Epithelial cell of esophagus (primary cell): ENCODE results near the gene CDK13.

ENCODE experiments used
- DNase-seq: peaks from one replicate; pipeline ENCODE4 v3.0.0; 2010; ENCODE audit warnings: low read depth
- H3K4me3 ChIP-seq: 2 replicates; pipeline ENCODE4 v1.5.1; 2011; ENCODE audit warnings: mild to moderate bottlenecking, low read length, control low read depth
- TF ChIP-seq, protein P1 (sequence below): IDR thresholded peaks from 2 replicates; pipeline ENCODE4 v1.5.1; 2011; ENCODE audit warnings: low read depth, mild to moderate bottlenecking, low read length, control low read depth, inconsistent platforms; ENCODE audit not compliant: insufficient read depth; ENCODE audit errors: missing control alignments

Gene CDK13

GRCh38 chr7:39985398-39985918, 35.4 kb downstream of the CDK13 start:
- no peak for DNase-seq
- TF ChIP-seq, protein P1, sequence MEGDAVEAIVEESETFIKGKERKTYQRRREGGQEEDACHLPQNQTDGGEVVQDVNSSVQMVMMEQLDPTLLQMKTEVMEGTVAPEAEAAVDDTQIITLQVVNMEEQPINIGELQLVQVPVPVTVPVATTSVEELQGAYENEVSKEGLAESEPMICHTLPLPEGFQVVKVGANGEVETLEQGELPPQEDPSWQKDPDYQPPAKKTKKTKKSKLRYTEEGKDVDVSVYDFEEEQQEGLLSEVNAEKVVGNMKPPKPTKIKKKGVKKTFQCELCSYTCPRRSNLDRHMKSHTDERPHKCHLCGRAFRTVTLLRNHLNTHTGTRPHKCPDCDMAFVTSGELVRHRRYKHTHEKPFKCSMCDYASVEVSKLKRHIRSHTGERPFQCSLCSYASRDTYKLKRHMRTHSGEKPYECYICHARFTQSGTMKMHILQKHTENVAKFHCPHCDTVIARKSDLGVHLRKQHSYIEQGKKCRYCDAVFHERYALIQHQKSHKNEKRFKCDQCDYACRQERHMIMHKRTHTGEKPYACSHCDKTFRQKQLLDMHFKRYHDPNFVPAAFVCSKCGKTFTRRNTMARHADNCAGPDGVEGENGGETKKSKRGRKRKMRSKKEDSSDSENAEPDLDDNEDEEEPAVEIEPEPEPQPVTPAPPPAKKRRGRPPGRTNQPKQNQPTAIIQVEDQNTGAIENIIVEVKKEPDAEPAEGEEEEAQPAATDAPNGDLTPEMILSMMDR: no peak
- H3K4me3 ChIP-seq: no peak overlapping the region

DNA sequence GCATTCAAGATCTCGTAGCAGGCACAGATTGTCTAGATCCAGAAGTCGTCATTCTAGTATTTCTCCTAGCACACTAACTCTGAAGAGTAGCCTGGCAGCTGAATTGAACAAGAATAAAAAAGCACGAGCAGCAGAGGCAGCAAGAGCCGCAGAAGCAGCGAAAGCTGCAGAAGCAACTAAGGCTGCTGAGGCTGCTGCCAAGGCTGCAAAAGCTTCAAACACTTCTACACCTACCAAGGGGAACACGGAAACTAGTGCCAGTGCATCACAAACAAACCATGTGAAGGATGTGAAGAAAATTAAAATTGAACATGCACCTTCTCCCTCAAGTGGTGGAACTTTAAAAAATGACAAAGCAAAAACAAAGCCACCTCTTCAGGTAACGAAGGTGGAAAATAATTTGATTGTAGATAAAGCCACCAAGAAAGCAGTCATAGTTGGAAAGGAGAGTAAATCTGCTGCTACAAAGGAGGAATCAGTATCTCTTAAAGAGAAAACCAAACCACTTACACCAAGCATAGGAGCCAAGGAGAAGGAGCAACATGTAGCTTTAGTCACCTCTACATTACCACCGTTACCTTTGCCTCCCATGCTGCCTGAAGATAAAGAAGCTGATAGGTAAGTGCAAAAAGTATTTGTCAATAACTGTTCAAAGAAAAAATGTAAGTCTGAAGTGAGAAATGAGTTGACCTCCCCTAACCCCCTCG, 37.7 kb downstream of the CDK13 start:
- no peak overlapping the region for H3K4me3 ChIP-seq
- TF ChIP-seq, protein P1: no peak
- no peak for DNase-seq

DNA sequence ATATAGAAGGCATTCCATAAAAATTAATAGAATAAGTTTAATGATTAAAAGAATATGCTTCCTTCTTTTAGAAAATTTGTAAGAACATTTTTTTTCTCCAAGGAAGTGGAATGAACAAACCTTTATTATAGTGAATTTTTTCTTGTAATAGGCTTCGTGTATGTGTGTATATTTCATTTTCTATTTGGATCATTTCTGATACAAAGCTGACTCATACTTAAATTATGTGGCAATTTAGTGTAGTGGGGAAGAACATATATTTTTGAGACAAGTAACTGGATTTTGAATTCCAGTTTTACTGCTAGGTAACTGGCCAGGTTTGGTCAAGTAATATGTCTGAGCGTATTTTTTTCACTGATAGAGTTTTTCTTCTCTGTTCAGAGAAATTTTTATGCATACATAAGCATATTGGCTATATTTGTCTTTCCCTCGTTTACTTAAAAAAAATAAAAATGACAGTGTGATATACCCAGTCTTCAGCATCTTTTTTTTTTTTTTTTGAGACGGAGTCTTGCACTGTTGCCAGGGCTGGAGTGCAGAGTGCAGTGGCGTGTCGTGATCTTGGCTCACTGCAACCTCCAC, 50.8 kb downstream of the CDK13 start:
- no peak overlapping the region for H3K4me3 ChIP-seq
- DNase-seq: no peak
- TF ChIP-seq, protein P1: no peak

GRCh38 chr7:40001649-40002048, 51.6 kb downstream of the CDK13 start:
- DNase-seq: no peak
- TF ChIP-seq, protein P1: no peak
- no peak overlapping the region for H3K4me3 ChIP-seq

- no peak overlapping the region for H3K4me3 ChIP-seq
- DNase-seq: no peak
- TF ChIP-seq, protein P1: no peak
Measured at GRCh38 chr7:40003597-40003996, 53.5 kb downstream of the CDK13 start.

DNA sequence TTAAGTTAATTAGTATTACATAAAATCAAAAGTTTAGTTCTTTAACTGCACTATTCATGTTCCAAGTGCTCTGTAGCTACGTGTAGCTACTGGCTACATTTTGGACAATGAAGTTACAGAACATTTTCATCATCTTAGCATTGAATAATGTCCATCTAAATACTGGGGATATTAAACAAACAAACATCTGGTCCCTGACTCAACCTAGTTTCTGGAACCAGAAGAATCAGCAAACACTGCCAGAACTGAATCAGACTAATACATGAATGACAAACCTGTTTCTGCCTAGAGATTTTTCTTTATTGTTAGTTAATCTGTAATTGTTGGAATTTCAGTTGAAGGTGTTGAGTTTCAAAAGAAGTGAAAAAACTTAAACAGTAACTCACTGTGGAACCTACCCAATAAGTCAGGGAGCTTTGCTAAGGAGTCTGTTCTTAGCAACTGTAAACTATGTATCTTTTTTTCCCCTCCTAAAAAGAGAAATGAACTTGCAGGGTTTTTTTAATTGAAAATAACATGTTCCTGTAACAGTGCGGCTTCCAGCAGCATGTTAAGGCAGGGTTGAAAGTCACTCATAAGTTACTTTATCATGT, 58.3 kb downstream of the CDK13 start:
- no peak overlapping the region for H3K4me3 ChIP-seq
- DNase-seq: peak; percentile 83
- TF ChIP-seq, protein P1: no peak
